Left renal pelvis (tissue), 4 donors: ENCODE data around the gene RHBDL3. TPM values are rescaled to one million over a fixed set of nuclear protein-coding genes. Genes with fewer than 3 reads are reported as not detected.

Experiments
- DNase-seq, 4 donors: peaks; one replicate each; pipeline ENCODE4 v3.0.0-alpha.2; 2013; ENCODE audit warnings: low read depth in 4 of 4, low spot score in 3 of 4
- polyA plus RNA-seq, 4 donors: library from polyadenylated mRNA; unstranded; fragments of 120-200 nt; gene quantifications; one replicate each; pipeline ENCODE4 v1.2.1, GENCODE V29; 2013; ENCODE audit not compliant: insufficient read length in 4 of 4

The RHBDL3 gene
- polyA plus RNA-seq, 4 donors = 1.2 to 5.5 (median 1.5) TPM

DNA sequence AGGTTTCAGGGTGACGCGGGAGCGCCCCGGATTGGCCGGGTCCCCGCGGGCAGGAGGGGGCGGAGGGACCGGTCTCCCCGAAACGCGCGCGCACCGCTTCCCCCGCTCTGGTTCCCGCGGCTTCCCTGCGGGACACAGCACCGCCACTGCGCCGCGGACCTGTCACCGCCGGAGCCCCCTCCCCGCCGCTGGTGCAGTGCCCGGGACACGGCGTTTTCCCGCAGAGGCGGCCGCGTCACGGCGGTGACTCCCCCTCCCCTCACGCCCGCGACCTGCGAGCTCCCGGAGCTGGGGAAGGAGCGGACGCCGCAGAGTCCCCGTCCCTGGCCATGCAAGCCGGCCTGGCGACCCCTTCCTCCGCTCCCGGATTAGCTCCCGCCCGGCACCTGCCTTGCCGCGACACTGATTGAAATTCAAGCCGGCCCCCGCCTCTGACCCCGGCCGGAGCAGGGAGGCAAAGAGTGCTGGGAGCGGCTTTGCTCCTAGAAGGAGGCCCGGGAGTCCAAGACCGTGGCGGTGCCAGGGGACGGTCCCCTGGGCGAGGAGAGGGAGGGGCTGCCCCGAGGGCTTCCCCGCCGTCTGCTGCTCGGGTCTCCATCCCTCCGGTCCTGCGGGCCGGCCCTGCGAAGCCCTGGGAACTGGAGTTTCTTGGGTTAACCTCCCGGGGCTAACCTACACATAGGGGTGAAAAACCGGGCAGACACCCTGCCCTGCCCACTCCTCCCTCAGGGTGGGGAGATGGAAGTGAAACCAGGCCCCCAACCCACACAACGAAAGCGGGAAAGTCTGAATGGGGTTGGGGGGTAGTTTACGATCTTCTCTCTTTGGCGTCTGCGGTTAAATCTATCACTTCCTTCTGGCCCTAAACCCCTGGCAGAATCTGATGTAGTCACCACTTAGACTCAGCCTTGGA lies 1.0 kb downstream of the RHBDL3 start:
- DNase-seq = no peak

DNA sequence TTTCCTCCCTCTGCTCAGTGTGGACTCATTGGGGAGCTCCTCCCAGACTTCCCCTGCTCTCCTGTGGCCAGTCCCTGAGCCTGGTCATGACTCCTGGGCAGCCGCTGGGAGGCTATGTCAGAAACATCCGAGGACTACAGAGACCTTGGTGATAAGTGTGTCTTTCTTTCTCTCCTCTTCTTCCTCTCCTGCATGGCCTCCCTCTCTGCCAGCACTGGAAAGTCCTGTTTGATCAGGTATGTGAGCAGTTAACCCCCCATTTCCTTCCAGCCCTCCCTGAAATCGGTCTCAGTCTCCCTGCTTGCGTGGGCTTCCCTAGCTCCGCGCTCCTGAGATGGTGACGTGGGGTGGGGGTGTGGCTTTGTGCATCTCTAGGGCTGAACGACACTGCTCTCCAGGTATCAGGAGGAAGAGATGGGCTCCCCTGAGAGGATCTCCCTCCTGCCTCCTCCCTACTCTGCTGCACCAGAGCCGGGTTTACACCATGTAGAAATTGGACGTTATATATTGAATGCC lies 2.1 kb downstream of the RHBDL3 start:
- DNase-seq = no peak

DNA sequence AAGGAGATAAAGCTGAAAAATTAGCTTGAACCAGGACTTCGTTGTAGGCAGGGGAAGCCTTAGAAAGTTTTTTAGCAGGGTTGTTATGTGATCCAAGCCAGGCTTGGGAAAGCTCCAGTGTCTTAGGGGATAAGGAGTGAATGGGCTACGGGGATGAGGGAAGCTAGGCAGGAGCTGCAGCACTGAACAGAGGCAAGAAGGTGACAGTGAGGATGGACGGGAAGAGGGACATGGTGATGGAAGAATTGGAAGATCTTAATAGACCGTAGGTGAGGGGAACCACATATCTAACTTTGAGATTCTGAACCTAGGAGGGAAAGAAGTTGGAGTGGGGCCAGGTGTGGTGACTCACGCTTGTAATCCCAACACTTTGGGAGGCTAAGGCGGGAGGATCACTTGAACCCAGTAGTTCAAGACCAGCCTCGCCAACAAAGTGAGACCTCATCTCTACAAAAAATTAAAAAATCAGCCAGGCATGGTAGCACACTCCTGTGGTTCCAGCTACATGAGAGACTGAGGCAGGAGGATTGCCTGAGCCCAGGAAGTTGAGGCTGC lies 3.2 kb downstream of the RHBDL3 start:
- no peak for DNase-seq

DNA sequence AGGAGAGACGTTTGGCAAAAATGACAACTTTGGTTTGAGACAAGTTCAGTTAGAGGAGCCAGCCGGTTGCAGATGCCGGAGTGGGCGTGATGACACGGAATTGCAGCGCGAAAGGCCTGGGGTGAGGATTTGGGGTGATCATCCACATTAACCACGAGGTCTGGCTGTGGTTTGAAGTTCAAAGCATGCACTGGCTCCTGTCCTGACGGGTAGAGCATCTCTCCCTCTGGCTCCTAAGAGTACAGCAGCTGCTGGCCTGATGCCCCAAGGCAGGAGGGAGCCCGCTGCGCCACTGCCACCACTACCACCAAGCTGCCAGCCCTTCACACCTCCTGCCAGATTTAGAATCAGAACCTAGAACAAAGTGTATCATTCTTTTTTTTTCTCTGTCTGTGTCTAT lies 3.7 kb downstream of the RHBDL3 start:
- DNase-seq = no peak

DNA sequence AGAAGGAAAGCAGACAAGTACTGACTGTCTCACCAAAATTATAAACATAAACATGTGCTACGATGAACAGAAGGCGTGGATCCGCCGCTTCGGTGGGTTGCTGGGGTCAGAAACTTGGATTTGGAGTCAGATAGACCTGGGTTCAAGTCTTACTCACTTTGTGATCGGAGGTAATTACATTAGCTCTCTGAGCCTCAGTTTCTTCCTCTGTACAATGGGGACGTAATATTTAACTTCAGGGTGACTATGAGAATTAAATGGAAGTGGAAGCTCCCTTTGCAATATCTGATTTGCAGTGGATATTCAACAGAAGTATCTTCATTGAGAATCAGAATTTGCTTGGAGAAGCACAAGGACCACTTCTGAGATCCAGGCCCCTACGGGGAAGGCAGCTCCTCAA lies 6.2 kb downstream of the RHBDL3 start:
- no peak for DNase-seq

DNA sequence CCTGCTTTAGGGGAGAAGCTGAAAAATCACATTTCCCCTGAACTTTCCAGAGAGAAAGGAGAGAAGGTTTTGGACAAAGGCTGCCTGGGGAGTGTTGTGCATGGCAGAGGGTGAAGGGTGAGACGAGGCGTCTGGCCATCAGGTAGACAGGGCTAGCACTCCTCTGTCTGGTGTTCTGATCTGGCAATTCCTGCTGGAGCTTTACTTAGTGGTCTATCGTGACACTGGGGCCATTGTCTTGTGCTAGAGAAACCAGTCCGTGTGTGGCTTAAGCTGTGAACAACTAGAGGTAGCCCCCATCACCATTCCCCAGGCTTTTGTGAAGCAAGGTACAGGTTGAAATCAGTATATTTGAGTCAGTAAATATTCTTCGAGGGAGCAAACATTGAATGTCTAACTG lies 8.5 kb downstream of the RHBDL3 start:
- no peak for DNase-seq

DNA sequence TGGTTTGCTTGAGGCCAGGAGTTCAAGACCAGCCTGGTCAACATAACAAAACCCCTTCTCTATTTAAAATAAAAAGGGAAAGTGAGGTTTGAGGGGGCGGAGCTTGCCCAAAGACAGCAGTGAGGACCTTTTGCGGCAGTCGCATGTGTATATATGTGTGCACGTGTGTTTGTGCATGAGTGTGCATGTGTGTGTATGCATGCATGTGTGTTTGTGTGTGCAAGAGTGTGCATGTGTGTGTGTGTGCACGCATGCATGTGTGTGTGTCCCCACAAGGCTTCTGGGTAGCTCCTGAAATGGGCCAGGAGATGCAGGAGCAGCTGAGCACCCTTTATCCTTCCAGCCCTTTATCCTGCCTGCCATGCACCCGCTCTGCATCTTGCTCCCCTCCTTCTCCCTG lies 9.0 kb downstream of the RHBDL3 start:
- DNase-seq = no peak

DNA sequence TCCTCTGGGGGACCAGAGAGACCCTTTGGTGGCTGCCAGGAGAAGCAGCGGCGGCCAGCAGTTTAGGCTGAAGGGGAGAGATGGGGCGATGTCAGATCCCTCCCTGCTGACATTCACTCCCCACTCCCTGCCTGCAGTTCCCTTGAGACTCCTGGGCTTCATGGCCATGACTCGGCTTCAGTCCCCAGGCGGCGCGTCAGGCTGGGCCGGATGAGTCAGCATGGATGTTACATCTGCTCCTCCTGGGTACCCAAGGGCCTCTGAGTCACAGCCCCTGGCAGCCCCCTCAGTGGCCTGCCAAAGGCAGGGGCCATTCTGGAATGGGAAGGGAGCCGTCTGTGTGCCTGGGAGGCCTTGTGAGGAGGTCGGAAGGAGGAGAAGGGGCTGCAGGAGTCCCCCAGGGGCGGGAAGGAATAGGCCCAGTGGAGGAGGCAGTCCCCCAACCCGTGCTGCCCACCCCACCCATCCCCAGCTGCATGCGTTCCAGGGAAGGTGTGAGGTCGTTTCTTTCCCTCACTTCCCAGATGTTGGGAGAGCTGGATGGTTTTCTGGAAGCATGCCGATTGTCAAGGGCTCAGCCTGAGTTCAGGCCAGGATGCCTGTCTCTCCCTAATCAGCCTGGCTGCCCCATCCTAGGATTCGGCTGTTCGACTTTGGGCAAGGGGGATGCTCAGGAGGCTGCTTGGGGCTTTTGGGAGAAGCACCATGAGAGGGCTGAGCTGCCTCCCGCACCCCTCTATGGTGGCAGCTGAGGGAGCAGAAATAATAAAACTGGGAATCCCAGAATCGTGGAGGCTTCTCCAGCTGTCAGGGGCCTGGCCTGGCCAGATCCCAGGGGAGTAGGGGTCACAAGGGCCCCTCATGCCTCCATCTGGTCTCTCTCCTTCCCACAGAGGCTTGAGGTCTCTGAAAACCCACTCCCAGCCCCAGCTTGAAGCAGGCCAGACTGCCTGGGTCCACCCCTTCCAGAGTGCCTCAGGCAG lies 9.7 kb downstream of the RHBDL3 start:
- DNase-seq = no peak

DNA sequence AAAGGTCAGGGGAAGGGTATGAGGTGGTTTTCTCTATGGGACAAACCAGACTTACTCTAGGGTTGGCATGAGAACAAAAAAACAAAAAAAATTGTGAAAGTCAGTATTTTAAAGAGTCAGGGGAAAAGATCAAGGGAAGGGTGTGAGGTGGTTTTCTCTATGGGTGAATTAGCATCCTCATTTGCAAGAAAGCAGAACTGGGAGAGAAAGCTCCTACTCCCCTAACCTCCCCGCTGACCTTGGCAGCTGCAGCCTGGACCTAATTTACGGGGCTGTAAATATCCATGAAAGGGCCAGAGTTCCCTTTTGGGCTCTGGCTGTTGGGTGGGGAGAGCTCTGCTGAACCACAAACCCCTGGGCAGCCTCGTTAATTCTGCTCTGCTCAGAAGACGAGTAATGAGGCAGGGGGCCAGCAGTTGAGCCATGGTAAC lies 10.6 kb downstream of the RHBDL3 start:
- DNase-seq = no peak

DNA sequence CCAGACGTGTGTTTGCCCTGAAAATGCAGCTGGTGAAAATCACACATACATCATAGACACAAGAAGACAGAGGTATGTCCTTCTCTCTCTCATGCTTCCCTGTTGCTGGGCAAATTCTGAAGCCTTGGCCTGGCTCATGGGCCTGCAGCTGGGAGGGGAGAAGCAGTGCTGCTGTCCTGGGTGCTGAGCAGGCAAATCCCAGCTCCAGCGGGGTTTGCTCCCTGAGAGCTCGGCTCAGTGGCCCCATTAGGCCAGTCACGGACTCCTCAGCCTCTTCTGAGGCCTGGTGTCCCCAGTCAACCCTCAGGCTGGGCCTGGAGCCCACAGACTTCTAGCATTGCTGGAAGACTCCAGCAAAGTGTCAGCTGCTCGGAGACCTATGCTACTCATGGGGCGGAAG lies 11.7 kb downstream of the RHBDL3 start:
- DNase-seq = no peak

DNA sequence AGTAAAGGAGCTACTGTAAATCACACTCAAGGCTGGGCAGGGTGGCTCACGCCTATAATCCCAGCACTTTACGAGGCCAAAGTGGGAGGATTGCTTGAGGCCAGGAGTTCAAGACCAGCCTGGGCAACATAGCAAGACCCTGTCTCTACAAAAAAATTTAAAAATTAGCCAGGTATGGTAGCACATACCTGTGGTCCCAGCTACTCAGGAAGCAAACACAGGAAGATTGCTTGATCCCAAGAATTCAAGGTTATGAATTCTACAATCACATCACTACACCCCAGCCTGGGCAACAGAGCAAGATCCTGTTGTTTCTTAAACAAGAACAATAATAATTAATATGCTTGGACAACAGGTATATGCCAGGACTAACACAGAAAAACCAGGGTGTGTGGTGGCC lies 13.2 kb downstream of the RHBDL3 start:
- no peak for DNase-seq

DNA sequence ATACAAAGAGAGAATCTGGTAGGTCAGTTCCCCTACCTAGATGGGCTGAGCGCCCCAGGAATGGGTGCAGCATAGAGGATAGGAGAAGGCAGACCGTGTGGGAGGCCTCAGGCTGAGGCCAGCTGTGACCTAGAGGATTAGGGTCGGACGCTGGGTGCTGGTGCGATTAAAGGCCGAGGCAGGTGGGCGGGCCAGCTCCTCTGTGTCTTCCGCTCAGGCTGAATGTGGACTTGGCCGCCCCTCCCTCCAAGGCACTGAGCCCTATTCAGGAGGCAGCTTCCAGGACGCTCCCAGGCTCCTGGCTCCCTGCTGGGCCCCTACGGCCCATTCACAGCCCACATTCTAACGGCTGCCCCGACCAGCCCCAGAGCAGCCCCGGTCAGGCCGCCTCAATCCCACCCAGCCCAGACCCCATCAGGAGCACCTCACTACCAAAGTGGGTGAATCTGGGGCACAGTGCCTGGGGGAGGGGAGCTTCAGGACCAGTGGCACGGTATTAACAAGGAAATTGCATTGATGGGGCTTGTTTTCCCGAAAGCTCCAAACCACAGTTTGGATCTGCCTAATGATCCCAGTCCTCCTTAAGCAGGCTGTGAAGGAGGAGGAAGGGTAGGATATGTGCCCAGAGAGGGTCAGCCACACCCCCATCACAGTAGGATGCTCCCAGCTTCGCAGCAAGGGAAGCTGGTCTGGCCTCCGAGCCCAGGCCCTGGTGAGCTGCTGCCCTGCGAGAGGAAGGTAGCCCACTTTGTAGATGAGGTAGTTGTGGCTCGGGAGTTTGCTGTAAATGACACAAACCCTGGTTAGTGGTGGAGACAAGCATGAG lies 14.5 kb downstream of the RHBDL3 start:
- no peak for DNase-seq

DNA sequence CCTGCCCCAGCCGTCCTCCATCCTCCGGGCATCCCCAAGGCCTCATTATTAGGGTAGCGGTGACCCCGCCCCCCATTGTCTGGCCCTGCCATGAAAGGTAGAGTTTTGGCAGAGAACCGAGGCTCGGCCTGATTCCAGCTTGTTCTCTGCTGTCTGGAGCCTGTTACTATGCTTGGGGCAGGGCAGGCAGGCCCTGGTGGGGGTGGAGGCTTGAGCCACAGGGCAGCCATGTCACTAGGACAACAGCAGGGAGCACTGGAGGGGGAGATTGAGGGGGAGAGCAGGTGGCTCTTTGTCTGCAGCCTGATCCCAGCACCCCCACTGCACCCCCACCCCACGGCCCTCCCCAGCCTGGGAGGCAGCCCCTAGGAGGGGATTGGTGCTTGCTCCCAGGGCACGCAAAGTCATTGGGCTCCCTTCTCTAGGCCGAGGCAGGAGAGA lies 15.4 kb downstream of the RHBDL3 start:
- no peak for DNase-seq

DNA sequence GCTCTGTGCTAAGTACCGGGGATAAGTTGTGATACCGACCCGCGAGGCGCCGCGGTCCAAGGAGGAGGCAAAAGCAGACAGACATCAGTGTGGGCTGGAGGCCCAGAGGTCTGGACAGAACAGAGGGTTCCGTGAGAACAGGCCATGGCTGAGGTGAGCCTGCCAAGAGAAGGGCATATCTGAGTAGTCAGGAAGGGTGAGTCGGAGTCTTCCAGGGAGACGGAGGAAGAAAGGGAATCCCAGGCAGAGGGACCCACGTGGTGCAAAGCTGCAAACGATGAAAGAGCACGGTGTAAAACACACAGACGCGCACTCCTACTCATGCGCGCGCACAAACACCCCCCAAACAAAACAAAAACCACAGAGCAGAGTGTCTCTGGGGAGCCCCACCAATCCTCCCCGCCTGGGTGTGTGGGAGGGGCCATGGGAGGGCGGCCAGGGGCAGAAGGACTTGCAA lies 18.1 kb downstream of the RHBDL3 start:
- DNase-seq = no peak

DNA sequence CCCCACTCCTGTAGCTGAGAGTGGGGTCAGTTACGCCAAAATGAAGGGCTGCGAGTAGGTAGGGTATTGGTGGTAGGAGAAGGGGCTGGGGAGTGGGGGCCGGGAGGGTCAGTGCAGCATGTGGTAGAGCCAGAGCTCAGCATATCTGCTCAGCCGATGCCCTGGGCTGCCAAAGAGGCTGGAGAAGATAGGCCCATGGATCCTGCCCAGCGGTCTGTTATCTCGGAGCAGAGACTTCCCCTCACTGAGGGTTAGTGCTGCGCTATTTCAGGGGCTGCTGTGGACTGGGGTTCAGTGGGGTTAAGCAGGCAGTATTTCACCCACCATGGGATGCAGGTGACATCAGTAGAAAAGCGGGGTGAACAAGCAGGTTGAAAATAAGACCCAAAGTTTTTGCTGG lies 19.7 kb downstream of the RHBDL3 start:
- DNase-seq = no peak

DNA sequence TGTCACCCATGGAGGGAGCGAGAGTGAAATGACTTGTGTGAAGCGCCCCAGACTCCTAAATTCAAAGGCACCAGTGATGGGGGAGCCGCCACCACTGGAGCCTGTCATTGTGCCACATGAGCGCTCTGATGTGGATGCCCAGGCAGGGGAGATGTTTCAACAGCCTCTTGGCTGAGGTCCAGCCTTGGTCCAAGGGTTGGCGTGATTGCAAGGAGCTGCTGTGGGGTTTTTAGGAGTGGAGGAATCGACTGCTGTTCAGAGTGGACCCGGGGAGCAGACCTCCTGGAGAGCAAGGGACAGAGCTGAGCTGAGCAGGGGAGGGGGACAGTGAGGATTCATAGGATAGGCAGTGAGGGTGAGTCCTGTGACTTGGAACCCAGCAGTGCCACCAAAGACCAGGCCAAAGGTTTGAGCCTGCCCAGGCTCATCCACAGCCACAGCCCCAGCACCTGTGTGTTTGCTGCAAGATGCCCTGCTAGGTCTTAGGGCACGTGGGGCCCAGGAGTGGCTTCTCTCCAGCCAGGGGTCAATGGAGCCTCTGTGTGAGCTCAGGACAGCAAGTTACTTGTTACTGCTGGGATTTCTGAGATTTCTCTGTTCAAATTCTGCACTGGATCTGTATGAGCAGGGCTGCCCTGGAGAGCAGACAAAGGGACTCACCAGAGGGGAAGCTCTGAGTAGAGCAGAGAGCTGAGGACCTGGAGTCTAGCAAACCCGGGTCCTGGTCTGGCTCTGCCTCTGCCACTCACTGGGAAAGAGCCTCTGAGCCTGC lies 20.3 kb downstream of the RHBDL3 start:
- no peak for DNase-seq

DNA sequence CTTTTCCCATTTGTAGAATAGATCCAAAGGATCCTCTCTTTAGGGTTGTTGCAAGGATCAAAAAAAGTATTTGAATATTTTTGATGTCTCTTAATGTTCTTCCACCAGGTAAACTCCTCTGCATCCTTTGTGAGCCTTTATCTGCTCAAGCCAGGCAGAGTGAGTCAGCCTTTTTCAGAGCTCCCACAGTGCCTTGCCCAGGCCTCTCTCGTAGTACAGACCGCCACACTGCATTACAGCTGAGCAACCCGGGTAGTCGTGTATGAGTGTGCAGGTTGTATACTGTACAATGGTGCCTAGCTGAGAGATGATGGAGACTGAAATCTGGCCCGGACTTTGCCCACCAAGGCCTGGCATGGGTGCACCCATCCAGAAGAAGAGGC lies 20.9 kb downstream of the RHBDL3 start:
- DNase-seq = no peak

DNA sequence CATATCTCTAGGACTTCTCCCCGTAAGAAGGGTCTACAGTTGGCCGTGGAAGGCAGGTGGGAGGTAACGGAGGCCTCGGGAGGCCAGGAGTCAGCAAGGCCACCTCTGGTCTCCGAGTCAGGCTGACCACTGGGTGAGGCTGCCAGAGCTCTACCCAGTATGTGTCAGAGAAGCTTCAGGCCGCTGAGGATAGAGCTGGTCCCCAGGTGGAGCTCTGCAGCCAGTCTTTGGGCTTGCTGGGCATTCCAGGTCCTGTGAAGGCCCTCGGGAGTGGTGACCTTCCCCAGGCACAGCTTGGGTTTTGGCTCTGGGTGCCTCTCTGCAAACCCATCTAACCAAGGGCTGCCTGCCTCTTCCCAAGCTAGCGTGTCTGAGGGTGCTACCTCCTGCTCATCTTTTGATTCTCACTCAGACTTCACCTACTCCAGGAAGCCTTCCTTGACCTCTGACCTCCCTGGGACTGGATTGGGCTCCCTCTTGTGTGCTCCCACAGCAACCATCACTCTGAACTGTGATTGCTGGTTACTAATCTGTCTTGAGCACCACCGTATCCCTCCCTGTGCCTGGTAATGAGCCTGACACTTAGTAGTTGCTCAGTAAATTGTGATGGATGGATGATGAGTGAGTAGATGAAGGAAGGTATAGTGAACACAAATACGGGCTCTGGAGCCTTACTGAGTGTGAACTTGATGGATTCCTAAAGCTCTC lies 22.3 kb downstream of the RHBDL3 start:
- no peak for DNase-seq

DNA sequence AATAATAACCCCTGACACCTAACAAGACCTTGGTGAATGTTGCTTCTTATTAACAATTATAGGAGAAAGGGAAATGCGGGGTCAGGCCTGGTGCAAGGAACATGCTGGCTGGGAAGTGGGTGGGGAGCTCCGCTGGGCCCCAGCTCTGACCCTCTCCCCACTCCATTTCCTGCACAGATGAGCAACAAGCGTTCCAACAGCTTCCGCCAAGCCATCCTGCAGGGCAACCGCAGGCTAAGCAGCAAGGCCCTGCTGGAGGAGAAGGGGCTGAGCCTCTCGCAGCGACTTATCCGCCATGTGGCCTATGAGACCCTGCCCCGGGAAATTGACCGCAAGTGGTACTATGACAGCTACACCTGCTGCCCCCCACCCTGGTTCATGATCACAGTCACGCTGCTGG lies 23.0 kb downstream of the RHBDL3 start:
- DNase-seq = no peak
